IMR-90 (cell line): ENCODE data around the gene CD320. TPM values are rescaled to one million over a fixed set of nuclear protein-coding genes. Genes with fewer than 3 reads are reported as not detected.

Experiments used
- ATAC-seq: fragments of 200-7000 bp; cut with Tn5 transposase; 2 replicates; pipeline ENCODE4 v1.9.1; 2020; ENCODE audit warnings: low read depth, mild to moderate bottlenecking, moderate library complexity
- BruUV-seq: library from RNA; stranded (reverse); fragments of 400-500 nt; replicated peaks from 2 replicates; lab custom pipeline; 2021; lab: Mats Ljungman, UMichigan
- CTCF ChIA-PET: fragments of 300-600 bp; formaldehyde crosslinking; extraction: SDS; loops from one replicate; lab custom pipeline; 2021; ENCODE audit warnings: antibody characterized with exemption; lab: Yijun Ruan, JAX
- POLR2A ChIA-PET: fragments of 300-600 bp; sonication (Branson Sonifier 250); formaldehyde crosslinking; loops from one replicate; lab custom pipeline; 2022; ENCODE audit warnings: antibody characterized with exemption; ENCODE audit not compliant: unreplicated experiment; lab: Charles Lee
- DNase-seq: peaks from one replicate; pipeline ENCODE4 v3.0.0; 2013
- H2AFZ ChIP-seq: replicated peaks from 2 replicates; pipeline ENCODE3; 2013; ENCODE audit warnings: low read length, mild to moderate bottlenecking; ENCODE audit not compliant: poor library complexity
- H2AK5ac ChIP-seq: 2 replicates; pipeline ENCODE4 v1.6.1; 2013; ENCODE audit warnings: low read depth, low read length, inconsistent platforms
- H2AK9ac ChIP-seq: replicated peaks from 2 replicates; pipeline ENCODE3; 2013; ENCODE audit warnings: mild to moderate bottlenecking, low read depth, low read length, moderate library complexity; ENCODE audit not compliant: poor library complexity
- H2BK120ac ChIP-seq: 2 replicates; pipeline ENCODE4 v1.6.1; 2013; ENCODE audit warnings: low read depth, low read length, inconsistent platforms
- H2BK15ac ChIP-seq: 3 replicates; pipeline ENCODE4 v1.6.1; 2013; ENCODE audit warnings: low read depth, low read length, inconsistent platforms
- H2BK20ac ChIP-seq: 2 replicates; pipeline ENCODE4 v1.6.1; 2013; ENCODE audit warnings: low read depth, mild to moderate bottlenecking, inconsistent platforms, low read length, moderate library complexity
- H2BK5ac ChIP-seq: 2 replicates; pipeline ENCODE4 v1.6.1; 2013; ENCODE audit warnings: mild to moderate bottlenecking, low read depth, low read length, inconsistent platforms; ENCODE audit not compliant: poor library complexity, severe bottlenecking
- H3K14ac ChIP-seq: replicated peaks from 2 replicates; pipeline ENCODE4 v1.6.1; 2013; ENCODE audit warnings: low read depth, low read length, inconsistent platforms
- H3K18ac ChIP-seq: 2 replicates; pipeline ENCODE4 v1.6.1; 2013; ENCODE audit warnings: low read depth, low read length, control low read depth
- H3K23ac ChIP-seq: 2 replicates; pipeline ENCODE4 v1.6.1; 2013; ENCODE audit warnings: low read depth, low read length, inconsistent platforms
- H3K27ac ChIP-seq: 2 replicates; pipeline ENCODE4 v1.5.1; 2013; ENCODE audit warnings: mild to moderate bottlenecking, control low read depth, low read length; ENCODE audit not compliant: insufficient read depth
- H3K27me3 ChIP-seq: 2 replicates; pipeline ENCODE4 v1.6.1; 2013; ENCODE audit warnings: low read length; ENCODE audit not compliant: control insufficient read depth, insufficient read depth
- H3K36me3 ChIP-seq: 2 replicates; pipeline ENCODE4 v1.6.1; 2013; ENCODE audit warnings: low read length, mixed read lengths; ENCODE audit not compliant: control insufficient read depth, insufficient read depth
- H3K4ac ChIP-seq: 2 replicates; pipeline ENCODE4 v1.6.1; 2013; ENCODE audit warnings: low read depth, low read length, inconsistent platforms
- H3K4me1 ChIP-seq: 2 replicates; pipeline ENCODE4 v1.6.1; 2013; ENCODE audit warnings: low read length, mixed read lengths; ENCODE audit not compliant: control insufficient read depth, insufficient read depth
- H3K4me2 ChIP-seq: 2 replicates; pipeline ENCODE4 v1.6.1; 2013; ENCODE audit warnings: low read depth, mild to moderate bottlenecking, control low read depth, low read length, moderate library complexity
- H3K4me3 ChIP-seq: 2 replicates; pipeline ENCODE4 v1.5.1; 2013; ENCODE audit warnings: low read depth, mild to moderate bottlenecking, control low read depth, low read length, moderate library complexity; ENCODE audit not compliant: insufficient read depth
- H3K56ac ChIP-seq: 2 replicates; pipeline ENCODE4 v1.6.1; 2013; ENCODE audit warnings: low read length, inconsistent platforms; ENCODE audit not compliant: insufficient read depth; ENCODE audit errors: extremely low read depth
- H3K79me1 ChIP-seq, 2 experiments: 2 replicates each; pipeline ENCODE4 v1.6.1; 2013; ENCODE audit warnings: low read length in 2 of 2, inconsistent platforms in 1 of 2, low read depth in 1 of 2
- H3K9ac ChIP-seq: 2 replicates; pipeline ENCODE4 v1.6.1; 2013; ENCODE audit warnings: low read depth, low read length, control low read depth
- H3K9me1 ChIP-seq: 2 replicates; pipeline ENCODE4 v1.6.1; 2013; ENCODE audit warnings: low read length, inconsistent platforms; ENCODE audit not compliant: insufficient read depth
- H3K9me3 ChIP-seq: 2 replicates; pipeline ENCODE4 v1.6.1; 2013; ENCODE audit warnings: low read length; ENCODE audit not compliant: control insufficient read depth, insufficient read depth
- H4K20me1 ChIP-seq: 2 replicates; pipeline ENCODE4 v1.6.1; 2013; ENCODE audit warnings: low read length, inconsistent platforms; ENCODE audit not compliant: insufficient read depth
- H4K5ac ChIP-seq: 2 replicates; pipeline ENCODE4 v1.6.1; 2013; ENCODE audit warnings: mild to moderate bottlenecking, low read depth, low read length, control low read depth
- H4K8ac ChIP-seq, 2 experiments: 2 replicates each; pipeline ENCODE4 v1.6.1; 2013; ENCODE audit warnings: low read depth in 2 of 2, low read length in 2 of 2, control low read depth in 1 of 2, inconsistent platforms in 1 of 2
- H4K91ac ChIP-seq: 2 replicates; pipeline ENCODE4 v1.6.1; 2013; ENCODE audit warnings: low read depth, low read length, inconsistent platforms; ENCODE audit not compliant: insufficient read depth
- CEBPB ChIP-seq: IDR thresholded peaks from 2 replicates; pipeline ENCODE4 v1.6.1; 2012; ENCODE audit warnings: low read depth, low read length, improper control_type of control experiment
- CHD1 ChIP-seq: IDR thresholded peaks from 2 replicates; pipeline ENCODE4 v1.6.1; 2012; ENCODE audit warnings: low read depth, low read length, improper control_type of control experiment
- MAZ ChIP-seq: IDR thresholded peaks from 2 replicates; pipeline ENCODE4 v1.6.1; 2012; ENCODE audit warnings: low read depth, mild to moderate bottlenecking, low read length, improper control_type of control experiment, moderate library complexity, borderline replicate concordance
- POLR2A ChIP-seq: IDR thresholded peaks from 2 replicates; pipeline ENCODE4 v1.6.1; 2012; ENCODE audit warnings: mild to moderate bottlenecking, low read depth, low read length
- RAD21 ChIP-seq: IDR thresholded peaks from 2 replicates; pipeline ENCODE4 v1.6.1; 2012; ENCODE audit warnings: low read length, improper control_type of control experiment
- RCOR1 ChIP-seq: IDR thresholded peaks from 2 replicates; pipeline ENCODE4 v1.6.1; 2012; ENCODE audit warnings: mild to moderate bottlenecking, low read length, improper control_type of control experiment; ENCODE audit not compliant: insufficient replicate concordance
- RFX5 ChIP-seq: IDR thresholded peaks from 2 replicates; pipeline ENCODE4 v1.8.0; 2012; ENCODE audit warnings: low read depth, mild to moderate bottlenecking, low read length, moderate library complexity
- SMC3 ChIP-seq: fragments of 150-350 bp; IDR thresholded peaks from 2 replicates; pipeline ENCODE4 v1.6.1; 2016; ENCODE audit warnings: low read depth, mild to moderate bottlenecking, antibody characterized with exemption, low read length, moderate library complexity
- WGBS, 2 experiments: methylation state at CpG; one replicate each; pipeline versions ENCODE4 v1.1.5 to v1.1.7; 2013; ENCODE audit warnings: missing lambda C conversion rate in 2 of 2; ENCODE audit not compliant: insufficient read length in 1 of 2; ENCODE audit errors: extremely low coverage in 2 of 2; 5-methylcytosine and 5-hydroxymethylcytosine counted together
- dilution Hi-C: fragments of 300-500 bp; cut with HindIII; formaldehyde crosslinking; loops from one replicate; pipeline ENCODE4 v1.14.3; 2018; ENCODE audit warnings: low sequenced_read_pairs; ENCODE audit not compliant: unreplicated experiment
- in situ Hi-C: fragments of 300-500 bp; cut with MboI; formaldehyde crosslinking; loops from 3 replicates; pipeline ENCODE4 v1.14.3; 2019; ENCODE audit warnings: low sequenced_read_pairs, inconsistent platforms, mixed read lengths
- intact Hi-C: fragments of 100-400 bp; cut with micrococcal nuclease; formaldehyde crosslinking; loops from 2 replicates; pipeline ENCODE4 v1.10.0; 2022
- polyA plus RNA-seq, 3 experiments: library from polyadenylated mRNA; depleted of rRNA; stranded (reverse); fragments of >200 nt; gene quantifications; 2 replicates each; pipeline ENCODE4 v1.2.3, GENCODE V29; 2012; ENCODE audit warnings: low replicate concordance in 1 of 3
- total RNA-seq: library from RNA; depleted of rRNA; stranded (reverse); fragments of >200 nt; gene quantifications from 2 replicates; pipeline ENCODE4 v1.2.3, GENCODE V29; 2012
- TF ChIP-seq, protein P1 (sequence below): conservative IDR thresholded peaks from 2 replicates; pipeline ENCODE4 v1.5.1; 2012; ENCODE audit warnings: mild to moderate bottlenecking, low read depth, low read length, improper control_type of control experiment

Gene CD320
- total and polyA plus RNA-seq, 2 of the 4 experiments (the other 2 are of a cell fraction) = 13.3 to 78.5 TPM

DNA sequence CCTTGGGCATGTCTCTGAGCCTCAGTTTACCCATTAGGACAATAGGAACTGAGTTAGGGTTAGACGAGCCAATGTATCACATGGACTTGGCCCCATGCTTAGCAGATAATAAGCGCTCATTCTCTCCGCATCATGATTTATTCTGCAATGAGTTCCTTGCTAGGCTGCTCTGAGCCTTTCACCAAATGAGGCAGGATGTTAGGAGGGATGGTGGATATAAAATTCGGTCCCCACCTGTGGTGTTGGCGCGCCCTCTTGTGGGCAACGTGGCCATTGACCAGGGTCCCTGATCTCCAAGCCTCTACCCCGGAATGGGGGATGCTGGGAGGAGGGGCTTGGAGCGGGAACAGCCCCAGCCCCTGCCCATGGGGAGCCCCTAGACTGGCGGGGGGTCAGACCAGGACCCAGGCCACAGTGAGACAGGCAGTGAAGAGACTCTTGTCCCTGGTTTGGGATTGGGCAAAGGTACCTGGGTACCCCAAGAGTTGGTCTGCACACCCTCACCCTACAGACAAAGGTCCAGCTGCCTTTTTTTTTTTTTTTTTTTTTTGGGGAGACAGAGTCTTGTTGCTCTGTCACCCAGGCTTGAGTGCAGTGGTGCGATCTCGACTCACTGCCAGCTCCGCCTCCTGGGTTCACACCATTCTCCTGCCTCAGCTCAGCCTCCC, 55.1 kb downstream of the CD320 start:
- ChIA-PET CTCF (interaction anchor here (0.6 to 1.1 kb wide), 4 partner anchors 10 to 309 kb away, joined by 3 to 6 read pairs (median 4); partner anchors contain the start of gene TIMM44), POLR2A (interaction anchor here (0.6 kb wide), 1 partner anchor 309 kb away, joined by 3 read pairs; no protein-coding TSS in a partner anchor)
- no peak overlapping the region for H3K23ac ChIP-seq
- no peak overlapping the region for H4K8ac ChIP-seq
- no peak overlapping the region for H3K27ac ChIP-seq
- no peaks in the 10 kb centered on the region for H3K9me1 ChIP-seq
- peak; percentile 42; the same call in 1 of the 2 replicates for TF ChIP-seq POLR2A
- TF ChIP-seq, protein P1, sequence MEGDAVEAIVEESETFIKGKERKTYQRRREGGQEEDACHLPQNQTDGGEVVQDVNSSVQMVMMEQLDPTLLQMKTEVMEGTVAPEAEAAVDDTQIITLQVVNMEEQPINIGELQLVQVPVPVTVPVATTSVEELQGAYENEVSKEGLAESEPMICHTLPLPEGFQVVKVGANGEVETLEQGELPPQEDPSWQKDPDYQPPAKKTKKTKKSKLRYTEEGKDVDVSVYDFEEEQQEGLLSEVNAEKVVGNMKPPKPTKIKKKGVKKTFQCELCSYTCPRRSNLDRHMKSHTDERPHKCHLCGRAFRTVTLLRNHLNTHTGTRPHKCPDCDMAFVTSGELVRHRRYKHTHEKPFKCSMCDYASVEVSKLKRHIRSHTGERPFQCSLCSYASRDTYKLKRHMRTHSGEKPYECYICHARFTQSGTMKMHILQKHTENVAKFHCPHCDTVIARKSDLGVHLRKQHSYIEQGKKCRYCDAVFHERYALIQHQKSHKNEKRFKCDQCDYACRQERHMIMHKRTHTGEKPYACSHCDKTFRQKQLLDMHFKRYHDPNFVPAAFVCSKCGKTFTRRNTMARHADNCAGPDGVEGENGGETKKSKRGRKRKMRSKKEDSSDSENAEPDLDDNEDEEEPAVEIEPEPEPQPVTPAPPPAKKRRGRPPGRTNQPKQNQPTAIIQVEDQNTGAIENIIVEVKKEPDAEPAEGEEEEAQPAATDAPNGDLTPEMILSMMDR = peak; percentile 98
- TF ChIP-seq RAD21 = peak; percentile 100
- no peak for TF ChIP-seq RCOR1
- peak; percentile 57; the same call in 1 of the 2 replicates for TF ChIP-seq MAZ
- peak; percentile 92 for TF ChIP-seq SMC3
- TF ChIP-seq CEBPB = no peak
- no peak for TF ChIP-seq CHD1
- TF ChIP-seq RFX5 = no peak
- in situ Hi-C loops = loop anchor here (5.0 to 10.0 kb wide), 3 partner anchors 96 to 311 kb away; partner anchors contain the start of gene TIMM44
- no peak overlapping the region for H4K5ac ChIP-seq
- dilution Hi-C loops = no loop called here
- H4K91ac ChIP-seq = no peak overlapping the region
- H3K27me3 ChIP-seq = no peaks in the 10 kb centered on the region
- no peak overlapping the region for H2BK20ac ChIP-seq
- H3K4ac ChIP-seq = no peak overlapping the region
- H3K9ac ChIP-seq = no peak overlapping the region
- no peaks in the 10 kb centered on the region for H3K9me3 ChIP-seq
- no peak overlapping the region for H3K14ac ChIP-seq
- no peak overlapping the region for H3K4me3 ChIP-seq
- no peaks in the 10 kb centered on the region for H3K79me1 ChIP-seq
- BruUV-seq = no TSS peak
- DNase-seq = peak; percentile 70
- no peak overlapping the region for H3K56ac ChIP-seq
- 0% methylated on average over 3 of the region's 13 CpGs; no CpG with 5 or more reads in 1 of the 2 experiments for WGBS, 2 experiments
- no peak overlapping the region for H2BK5ac ChIP-seq
- no peak overlapping the region for H3K18ac ChIP-seq
- intact Hi-C loops = loop anchor here (1.0 to 10.0 kb wide), 5 partner anchors 95 to 400 kb away; partner anchors contain the start of gene ELAVL1
- no peak overlapping the region for H2AK9ac ChIP-seq
- ATAC-seq = peak; percentile 98
- no peak overlapping the region for H2AK5ac ChIP-seq
- H3K36me3 ChIP-seq = peaks cover 6% of the 10 kb centered on the region; the same call in 1 of the 2 replicates
- H2BK15ac ChIP-seq = no peak overlapping the region
- no peak overlapping the region for H3K4me2 ChIP-seq
- H2BK120ac ChIP-seq = no peak overlapping the region
- peaks cover 3% of the 10 kb centered on the region; the same call in 1 of the 2 replicates for H3K4me1 ChIP-seq
- peak overlapping the region; percentile 55 for H2AFZ ChIP-seq
- H4K20me1 ChIP-seq = no peaks in the 10 kb centered on the region
